ENCODE data around the gene GSC2.

The GSC2 gene

DNA sequence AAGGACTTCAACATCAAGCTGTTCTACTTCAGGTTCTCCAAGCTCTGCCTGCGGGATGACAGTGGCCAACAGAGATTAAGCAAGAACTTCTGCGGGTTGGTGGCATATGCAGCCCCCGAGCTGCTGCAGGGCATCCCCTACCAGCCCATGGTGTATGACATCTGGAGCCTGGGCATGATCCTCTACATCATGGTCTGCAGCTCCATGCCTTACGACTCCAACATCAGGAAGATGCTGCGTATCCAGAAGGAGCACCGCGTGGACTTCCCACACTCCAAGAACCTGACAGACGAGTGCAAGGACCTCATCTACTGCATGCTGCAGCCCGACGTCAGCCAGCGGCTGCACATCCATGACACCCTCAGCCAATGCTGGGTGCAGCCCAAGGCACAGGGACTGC lies 25.1 kb downstream of the GSC2 start:
- DNase-seq (ENCODE audit: low read depth) = no peak
- TF ChIP-seq, protein P1, sequence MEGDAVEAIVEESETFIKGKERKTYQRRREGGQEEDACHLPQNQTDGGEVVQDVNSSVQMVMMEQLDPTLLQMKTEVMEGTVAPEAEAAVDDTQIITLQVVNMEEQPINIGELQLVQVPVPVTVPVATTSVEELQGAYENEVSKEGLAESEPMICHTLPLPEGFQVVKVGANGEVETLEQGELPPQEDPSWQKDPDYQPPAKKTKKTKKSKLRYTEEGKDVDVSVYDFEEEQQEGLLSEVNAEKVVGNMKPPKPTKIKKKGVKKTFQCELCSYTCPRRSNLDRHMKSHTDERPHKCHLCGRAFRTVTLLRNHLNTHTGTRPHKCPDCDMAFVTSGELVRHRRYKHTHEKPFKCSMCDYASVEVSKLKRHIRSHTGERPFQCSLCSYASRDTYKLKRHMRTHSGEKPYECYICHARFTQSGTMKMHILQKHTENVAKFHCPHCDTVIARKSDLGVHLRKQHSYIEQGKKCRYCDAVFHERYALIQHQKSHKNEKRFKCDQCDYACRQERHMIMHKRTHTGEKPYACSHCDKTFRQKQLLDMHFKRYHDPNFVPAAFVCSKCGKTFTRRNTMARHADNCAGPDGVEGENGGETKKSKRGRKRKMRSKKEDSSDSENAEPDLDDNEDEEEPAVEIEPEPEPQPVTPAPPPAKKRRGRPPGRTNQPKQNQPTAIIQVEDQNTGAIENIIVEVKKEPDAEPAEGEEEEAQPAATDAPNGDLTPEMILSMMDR (conservative IDR thresholded peaks at IDR 0.05; ENCODE audit: low read length) = no peak
- H3K4me3 ChIP-seq (ENCODE audit: low read length) = no peak overlapping the region

DNA sequence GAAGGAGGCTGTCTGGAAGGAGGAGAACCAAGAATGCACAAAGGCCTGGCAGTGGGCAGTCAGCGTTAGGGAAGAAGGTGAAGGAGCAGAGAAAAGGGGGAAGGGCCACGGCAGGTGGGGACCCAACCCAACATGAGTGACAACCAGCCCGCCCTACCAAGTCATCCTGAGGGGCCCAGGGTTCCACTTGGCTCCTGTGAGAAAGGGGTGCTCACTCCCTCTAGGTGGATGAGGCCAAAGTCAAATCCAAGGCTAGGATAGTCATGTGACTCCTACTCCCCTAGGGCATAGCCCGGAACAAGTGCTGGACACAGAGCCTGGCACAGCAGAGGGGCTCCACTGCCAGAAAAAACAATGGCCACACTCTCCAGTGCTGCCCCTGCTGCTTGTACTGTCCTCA lies 25.7 kb downstream of the GSC2 start:
- TF ChIP-seq, protein P1 (conservative IDR thresholded peaks at IDR 0.05; ENCODE audit: low read length) = no peak

DNA sequence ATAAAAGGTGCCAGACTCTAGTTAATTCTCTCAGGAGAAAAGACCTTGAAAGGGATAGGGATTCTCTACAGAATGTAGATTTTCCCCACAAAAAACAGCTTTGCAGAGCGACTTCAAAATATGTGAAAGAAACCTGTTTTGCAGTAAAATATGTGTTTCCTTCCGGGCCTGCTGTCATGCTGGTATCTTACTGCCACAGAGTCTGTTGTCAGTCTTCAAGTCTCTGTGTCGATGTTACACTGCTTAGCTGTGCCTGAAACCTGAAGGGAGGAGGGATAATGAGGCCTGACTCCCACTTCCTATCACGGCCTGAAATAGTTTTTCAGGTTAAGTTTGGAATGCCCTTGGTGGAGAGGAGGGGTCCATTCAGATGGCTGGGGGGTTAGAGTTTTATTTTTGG lies 26.2 kb downstream of the GSC2 start:
- no peak overlapping the region for H3K4me3 ChIP-seq (ENCODE audit: low read length)
- TF ChIP-seq, protein P1 (conservative IDR thresholded peaks at IDR 0.05; ENCODE audit: low read length) = no peak
- no peak for DNase-seq (ENCODE audit: low read depth)

More for the DNA sequence above, 25.7 kb downstream of the GSC2 start:
- no peak for DNase-seq (ENCODE audit: low read depth)
- no peak overlapping the region for H3K4me3 ChIP-seq (ENCODE audit: low read length)

DNA sequence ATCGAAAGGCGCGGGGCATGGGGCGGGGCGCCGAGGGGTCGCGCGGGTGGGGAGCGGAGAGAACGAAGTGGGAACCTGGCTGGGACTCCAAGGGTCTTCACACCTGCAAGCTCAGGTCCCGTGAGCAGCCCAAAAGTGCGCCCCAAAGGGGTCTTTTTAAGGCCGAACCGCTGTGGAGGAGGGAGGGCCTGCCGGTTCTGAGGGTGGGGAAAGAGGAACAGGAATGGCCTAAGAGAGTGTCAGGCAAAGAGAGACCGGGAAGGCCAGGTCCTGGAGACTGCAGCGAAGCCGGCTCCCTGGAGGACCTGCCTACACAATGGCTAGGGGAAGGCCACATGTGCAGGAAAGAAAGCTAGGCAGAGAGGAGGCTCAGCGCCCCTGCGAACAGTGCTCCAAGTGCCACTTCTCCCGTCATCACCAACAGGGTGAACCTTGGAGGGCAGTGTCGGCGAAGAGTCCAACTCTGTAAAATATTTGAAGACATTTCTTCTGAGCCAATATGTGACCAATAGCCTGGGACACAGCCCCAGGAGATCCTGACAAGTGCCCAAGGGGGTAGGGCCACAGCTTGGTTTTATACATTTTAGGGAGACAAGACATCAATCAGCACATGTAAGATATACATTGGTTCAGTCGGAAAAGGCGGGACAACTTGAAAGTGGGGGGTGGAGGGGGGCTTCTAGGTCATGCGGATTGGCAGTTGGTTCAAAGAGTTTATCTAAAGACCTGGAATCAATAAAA lies 27.2 kb downstream of the GSC2 start:
- DNase-seq (ENCODE audit: low read depth) = no peak
- TF ChIP-seq, protein P1 (conservative IDR thresholded peaks at IDR 0.05; ENCODE audit: low read length) = no peak
- peak overlapping the region; percentile 58 for H3K4me3 ChIP-seq (ENCODE audit: low read length)

DNA sequence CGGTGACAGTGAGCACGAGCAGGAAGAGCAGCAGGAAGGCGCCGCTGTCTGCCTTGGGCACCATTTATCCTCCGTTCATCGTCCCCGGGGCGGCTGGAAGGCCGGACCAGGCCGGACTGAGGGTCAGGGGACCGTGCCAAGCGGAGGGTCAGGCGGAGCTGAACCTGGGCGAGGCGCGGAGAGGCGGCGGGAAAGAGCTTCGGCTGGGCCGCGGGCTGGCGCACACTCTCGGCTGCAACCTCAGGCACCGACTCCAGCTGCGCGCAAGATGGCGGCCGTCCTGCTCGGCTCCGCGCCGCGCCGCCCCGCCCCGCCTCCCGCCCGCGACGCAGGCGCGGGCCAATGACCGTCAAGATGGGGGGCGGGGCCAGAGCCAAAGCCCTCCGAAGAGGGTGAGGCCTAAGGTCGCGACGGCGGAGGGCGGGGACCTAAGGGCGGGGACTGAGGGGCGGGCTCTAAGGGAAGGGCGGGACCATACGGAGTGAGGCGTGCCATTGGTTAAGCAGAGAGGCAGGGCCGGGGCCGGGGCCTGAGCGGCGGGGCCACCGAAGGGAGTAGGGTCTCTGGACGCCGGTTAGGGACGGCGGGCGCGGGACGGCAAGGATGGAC lies 27.8 kb downstream of the GSC2 start, which contains the start of gene DGCR2:
TSS of gene DGCR2 (minus strand) at position 270 of the 609 bp plus-strand sequence. CDS start at position 64, 206 bp downstream.
- DNase-seq (ENCODE audit: low read depth) = peak; percentile 94
- H3K4me3 ChIP-seq (ENCODE audit: low read length) = peak within 1 kb of the TSS; percentile 87
- TF ChIP-seq, protein P1 (conservative IDR thresholded peaks at IDR 0.05; ENCODE audit: low read length) = no peak

DNA sequence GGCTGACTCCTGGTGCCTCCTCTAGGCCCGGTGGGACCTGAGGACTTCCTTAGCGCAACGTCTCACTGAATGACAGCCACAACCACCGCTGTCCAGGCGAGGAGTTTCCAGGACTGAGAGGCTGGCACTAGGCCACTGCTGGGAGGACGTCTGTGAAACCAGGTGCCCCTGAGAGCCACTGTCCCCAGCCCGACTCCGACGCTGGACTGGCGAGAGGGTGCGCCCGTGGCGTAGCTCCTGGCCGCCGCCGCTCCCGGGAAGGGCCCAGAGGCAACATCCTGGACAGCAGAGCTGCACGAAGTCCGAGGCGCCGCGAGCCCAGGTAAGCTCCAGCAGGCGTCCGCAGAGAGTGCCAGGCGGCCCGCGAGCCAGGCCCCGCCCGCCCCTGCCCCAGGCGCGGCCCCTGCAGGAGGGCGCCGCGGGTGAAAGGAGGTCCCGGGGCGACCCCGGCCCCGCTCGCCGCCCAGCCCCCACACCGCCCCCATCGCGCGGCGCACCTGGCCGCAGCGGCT lies 28.4 kb downstream of the GSC2 start:
- TF ChIP-seq, protein P1 (conservative IDR thresholded peaks at IDR 0.05; ENCODE audit: low read length) = no peak
- peak overlapping the region; percentile 87 for H3K4me3 ChIP-seq (ENCODE audit: low read length)
- peak; percentile 20 for DNase-seq (ENCODE audit: low read depth)
